ENCODE results near the gene ZBTB42.

DNA sequence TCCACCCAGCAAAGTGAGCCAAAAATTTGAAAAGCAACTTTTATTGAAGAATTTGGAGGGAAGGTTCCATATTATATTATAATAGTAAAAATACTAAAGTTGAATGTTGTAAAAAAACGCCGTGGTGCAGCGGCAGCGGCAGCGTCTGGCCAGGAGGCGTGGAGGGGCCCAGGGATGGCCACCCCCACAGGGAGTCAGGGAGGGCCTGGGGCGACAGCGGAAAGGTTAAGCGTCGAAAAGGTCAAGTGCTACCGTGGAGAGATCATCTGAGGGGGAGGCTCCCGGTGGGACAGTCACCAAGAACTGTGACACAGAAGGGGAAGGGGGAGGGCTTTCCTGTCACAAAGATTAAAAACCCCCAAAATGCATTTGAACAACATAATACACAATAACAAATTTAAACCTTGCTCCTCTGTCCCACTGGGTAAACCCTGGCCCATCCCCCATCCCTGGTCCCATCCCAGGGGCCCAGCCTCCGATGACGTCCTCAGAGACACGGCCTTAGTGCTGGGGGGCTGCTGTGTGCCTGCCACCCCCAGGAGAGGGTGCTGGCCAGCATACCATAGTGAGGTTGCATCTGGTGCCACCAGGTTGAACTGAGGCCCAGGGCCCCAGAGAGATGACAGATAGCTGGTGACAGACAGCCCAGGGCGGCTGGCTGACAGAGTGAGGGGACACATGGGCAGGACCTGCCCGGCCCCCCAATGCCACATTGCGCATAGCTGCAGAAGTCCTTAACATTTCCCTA lies 31.4 kb upstream of the ZBTB42 start:
- TF ChIP-seq POLR2A (IDR thresholded peaks at IDR 0.05): no peak
- TF ChIP-seq, protein P1, sequence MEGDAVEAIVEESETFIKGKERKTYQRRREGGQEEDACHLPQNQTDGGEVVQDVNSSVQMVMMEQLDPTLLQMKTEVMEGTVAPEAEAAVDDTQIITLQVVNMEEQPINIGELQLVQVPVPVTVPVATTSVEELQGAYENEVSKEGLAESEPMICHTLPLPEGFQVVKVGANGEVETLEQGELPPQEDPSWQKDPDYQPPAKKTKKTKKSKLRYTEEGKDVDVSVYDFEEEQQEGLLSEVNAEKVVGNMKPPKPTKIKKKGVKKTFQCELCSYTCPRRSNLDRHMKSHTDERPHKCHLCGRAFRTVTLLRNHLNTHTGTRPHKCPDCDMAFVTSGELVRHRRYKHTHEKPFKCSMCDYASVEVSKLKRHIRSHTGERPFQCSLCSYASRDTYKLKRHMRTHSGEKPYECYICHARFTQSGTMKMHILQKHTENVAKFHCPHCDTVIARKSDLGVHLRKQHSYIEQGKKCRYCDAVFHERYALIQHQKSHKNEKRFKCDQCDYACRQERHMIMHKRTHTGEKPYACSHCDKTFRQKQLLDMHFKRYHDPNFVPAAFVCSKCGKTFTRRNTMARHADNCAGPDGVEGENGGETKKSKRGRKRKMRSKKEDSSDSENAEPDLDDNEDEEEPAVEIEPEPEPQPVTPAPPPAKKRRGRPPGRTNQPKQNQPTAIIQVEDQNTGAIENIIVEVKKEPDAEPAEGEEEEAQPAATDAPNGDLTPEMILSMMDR (IDR thresholded peaks at IDR 0.05): no peak
- no peak for TF ChIP-seq EP300 (IDR thresholded peaks at IDR 0.05)

Data from ovary (tissue), 3 donors.